SK-N-SH treated with all-trans-retinoic acid at 6 μM for 48 hours (cell line): Measurements from ENCODE around the gene MEF2C.

Experiments
- ATAC-seq: fragments of 200-7000 bp; cut with Tn5 transposase; 3 replicates; pipeline ENCODE4 v1.9.1; 2020; ENCODE audit warnings: mild to moderate bottlenecking, moderate library complexity
- ARNTL ChIP-seq: fragments of 450-650 bp; formaldehyde crosslinking; IDR thresholded peaks from 2 replicates; pipeline ENCODE4 v1.5.0; 2020; ENCODE audit warnings: low read depth, mild to moderate bottlenecking, moderate library complexity, borderline replicate concordance
- CREB5 ChIP-seq: fragments of 250-450 bp; sonication (Bioruptor Pico); IDR thresholded peaks from 2 replicates; pipeline ENCODE4 v1.5.1; 2020; ENCODE audit warnings: low read depth, mild to moderate bottlenecking, moderate library complexity
- CSDC2 ChIP-seq: fragments of 250-450 bp; sonication (Bioruptor Pico); IDR thresholded peaks from 2 replicates; pipeline ENCODE4 v1.5.0; 2020; ENCODE audit warnings: mild to moderate bottlenecking, moderate library complexity
- CSRNP3 ChIP-seq: fragments of 250-450 bp; sonication (Bioruptor Pico); IDR thresholded peaks from 2 replicates; pipeline ENCODE4 v1.5.1; 2021; ENCODE audit warnings: mild to moderate bottlenecking, moderate library complexity
- ESRRG ChIP-seq: fragments of 250-450 bp; sonication (Bioruptor Pico); IDR thresholded peaks from 2 replicates; pipeline ENCODE4 v1.6.1; 2021; ENCODE audit warnings: mild to moderate bottlenecking
- GLIS3 ChIP-seq: fragments of 250-450 bp; sonication (Bioruptor Pico); IDR thresholded peaks from 2 replicates; pipeline ENCODE4 v1.5.0; 2020; ENCODE audit warnings: mild to moderate bottlenecking, moderate library complexity
- ISL1 ChIP-seq: fragments of 250-450 bp; sonication (Bioruptor Pico); IDR thresholded peaks from 2 replicates; pipeline ENCODE4 v2.1.2; 2022; ENCODE audit warnings: mild to moderate bottlenecking, moderate library complexity
- PATZ1 ChIP-seq: fragments of 250-450 bp; sonication (Bioruptor Pico); IDR thresholded peaks from 2 replicates; pipeline ENCODE4 v1.8.0; 2020; ENCODE audit warnings: mild to moderate bottlenecking, moderate library complexity, borderline replicate concordance
- POU6F1 ChIP-seq: fragments of 250-450 bp; sonication (Bioruptor Pico); IDR thresholded peaks from 2 replicates; pipeline ENCODE4 v1.8.0; 2021; ENCODE audit warnings: low read depth, mild to moderate bottlenecking, moderate library complexity, borderline replicate concordance
- PPARA ChIP-seq: fragments of 250-450 bp; sonication (Bioruptor Pico); IDR thresholded peaks from 2 replicates; pipeline ENCODE4 v1.5.0; 2020; ENCODE audit warnings: mild to moderate bottlenecking, borderline replicate concordance
- TCF4 ChIP-seq: fragments of 250-450 bp; sonication (Bioruptor Pico); IDR thresholded peaks from 2 replicates; pipeline ENCODE4 v1.8.0; 2021; ENCODE audit warnings: mild to moderate bottlenecking, moderate library complexity, borderline replicate concordance
- TOX ChIP-seq: fragments of 250-450 bp; sonication (Bioruptor Pico); IDR thresholded peaks from 2 replicates; pipeline ENCODE4 v1.8.0; 2021; ENCODE audit warnings: mild to moderate bottlenecking, moderate library complexity, borderline replicate concordance
- ZFP30 ChIP-seq: fragments of 450-650 bp; formaldehyde crosslinking; IDR thresholded peaks from 2 replicates; pipeline ENCODE4 v1.5.0; 2022; ENCODE audit warnings: mild to moderate bottlenecking, moderate library complexity
- ZNF70 ChIP-seq: fragments of 450-650 bp; formaldehyde crosslinking; IDR thresholded peaks from 2 replicates; pipeline ENCODE4 v1.5.0; 2020; ENCODE audit warnings: mild to moderate bottlenecking, moderate library complexity
- ZNF8 ChIP-seq: fragments of 450-650 bp; formaldehyde crosslinking; IDR thresholded peaks from 2 replicates; pipeline ENCODE4 v1.5.0; 2020; ENCODE audit warnings: mild to moderate bottlenecking, moderate library complexity

The MEF2C gene

GRCh38 chr5:88787856-88788255 is 95.1 kb downstream of the MEF2C start (continued):
- TF ChIP-seq PATZ1 (CRISPR knock-in tag) (no peak), ZNF8 (CRISPR knock-in tag) (no peak), ARNTL (no peak), CREB5 (no peak), TOX (CRISPR knock-in tag) (no peak)

- TF ChIP-seq CREB5 (no peak), POU6F1 (CRISPR knock-in tag) (no peak), GLIS3 (no peak), ARNTL (no peak), CSDC2 (CRISPR knock-in tag) (no peak), TCF4 (no peak), CSRNP3 (CRISPR knock-in tag) (no peak), ZNF70 (CRISPR knock-in tag) (no peak)
- TF ChIP-seq, all 23 proteins: peak for 0
- ATAC-seq = no peak
Measured at GRCh38 chr5:88786789-88787188, 96.2 kb downstream of the MEF2C start.

GRCh38 chr5:88785746-88786565 is 97.0 kb downstream of the MEF2C start:
- peak; percentile 95 for ATAC-seq
- peak; percentile 44; the same call in 1 of the 2 replicates for TF ChIP-seq ISL1
- TF ChIP-seq ESRRG (CRISPR knock-in tag) = no peak

- no peak for TF ChIP-seq PPARA
- TF ChIP-seq ARNTL = no peak
- TF ChIP-seq, all 23 proteins: peak for 0
- no peak for ATAC-seq
Measured at GRCh38 chr5:88782571-88782970, 100.4 kb downstream of the MEF2C start.

- TF ChIP-seq ZFP30 (CRISPR knock-in tag) (no peak), TCF4 (no peak), ZNF70 (CRISPR knock-in tag) (no peak), PATZ1 (CRISPR knock-in tag) (no peak), ISL1 (no peak)
- no peak for ATAC-seq
Measured at GRCh38 chr5:88780736-88781135, 102.2 kb downstream of the MEF2C start.
